GM12878 (cell line): Measurements from ENCODE around the gene FBXW12. TPM values are rescaled to one million over a fixed set of nuclear protein-coding genes. Genes with fewer than 3 reads are reported as not detected.

Experiments
- ATF7 ChIP-seq: fragments of 450-650 bp; IDR thresholded peaks from 2 replicates; pipeline ENCODE4 v1.6.1; 2016; ENCODE audit warnings: low read depth, mild to moderate bottlenecking
- CHD2 ChIP-seq: IDR thresholded peaks from 2 replicates; pipeline ENCODE4 v1.6.1; 2011; ENCODE audit warnings: low read depth, low read length, improper control_type of control experiment, borderline replicate concordance
- ETV6 ChIP-seq, 2 experiments: fragments of 450-650 bp in 1 of 2; IDR thresholded peaks in 1 of 2; conservative IDR thresholded peaks in 1 of 2; 2 replicates each; pipeline ENCODE4 v1.6.1; 2014; ENCODE audit warnings: antibody characterized with exemption in 1 of 2, borderline replicate concordance in 1 of 2, low read depth in 1 of 2, mild to moderate bottlenecking in 1 of 2, moderate library complexity in 1 of 2
- MEF2B ChIP-seq: fragments of 450-650 bp; IDR thresholded peaks from 2 replicates; pipeline ENCODE4 v1.6.1; 2018; ENCODE audit warnings: mild to moderate bottlenecking, moderate library complexity; ENCODE audit not compliant: partially characterized antibody, poor library complexity, severe bottlenecking
- NFYA ChIP-seq: IDR thresholded peaks from 2 replicates; pipeline ENCODE4 v1.6.1; 2011; ENCODE audit warnings: low read depth, mild to moderate bottlenecking, low read length, improper control_type of control experiment, borderline replicate concordance
- NR2F1 ChIP-seq: fragments of 450-650 bp; conservative IDR thresholded peaks from 2 replicates; pipeline ENCODE4 v1.6.1; 2017; ENCODE audit warnings: mild to moderate bottlenecking
- POLR2A ChIP-seq: IDR thresholded peaks from 2 replicates; pipeline ENCODE4 v1.6.1; 2011; ENCODE audit warnings: low read depth, mild to moderate bottlenecking, low read length
- RAD21 ChIP-seq: IDR thresholded peaks from 2 replicates; pipeline ENCODE4 v1.6.1; 2011; ENCODE audit warnings: mild to moderate bottlenecking, low read depth, low read length, moderate library complexity; ENCODE audit not compliant: insufficient read depth
- RCOR1 ChIP-seq: conservative IDR thresholded peaks from 2 replicates; pipeline ENCODE4 v1.6.1; 2012; ENCODE audit warnings: low read depth, low read length, improper control_type of control experiment
- SP1 ChIP-seq: IDR thresholded peaks from one replicate; pipeline ENCODE4 v1.6.1; 2011; ENCODE audit warnings: low read depth, low read length
- STAT3 ChIP-seq: IDR thresholded peaks from 2 replicates; pipeline ENCODE4 v1.6.1; 2011; ENCODE audit warnings: low read depth, low read length, improper control_type of control experiment
- TARDBP ChIP-seq: IDR thresholded peaks from 2 replicates; pipeline ENCODE4 v1.6.1; 2016; ENCODE audit warnings: borderline replicate concordance
- TBL1XR1 ChIP-seq: IDR thresholded peaks from 2 replicates; pipeline ENCODE4 v1.6.1; 2012; ENCODE audit warnings: low read depth, low read length, improper control_type of control experiment
- ZBED1 ChIP-seq: IDR thresholded peaks from 2 replicates; pipeline ENCODE4 v1.6.1; 2016; ENCODE audit warnings: borderline replicate concordance
- ZNF24 ChIP-seq: fragments of 450-650 bp; IDR thresholded peaks from 2 replicates; pipeline ENCODE4 v1.6.1; 2017; ENCODE audit warnings: antibody characterized with exemption, mild to moderate bottlenecking
- polyA plus RNA-seq, 11 experiments: library from polyadenylated mRNA; depleted of rRNA in 4 of 11; unstranded in 6 of 11; stranded (reverse) in 5 of 11; fragments of >200 nt; fragmentation: Nextera tagmentation in 4 of 11; fragmentation: Illumina TruSeq in 1 of 11; extraction: Ambion mirVana in 4 of 11; extraction: Trizol in 1 of 11; gene quantifications; 1 replicate in 1 of 11; 2 replicates in 10 of 11; pipeline versions ENCODE4 v1.2.1 to v1.2.3, GENCODE V29; 2011 to 2016; ENCODE audit warnings: inconsistent platforms in 2 of 11, missing spikeins in 2 of 11, low read depth in 1 of 11
- total RNA-seq, 4 experiments: library from RNA; depleted of rRNA in 3 of 4; stranded (reverse); fragments of >200 nt in 3 of 4; fragmentation: Illumina TruSeq in 1 of 4; extraction: Trizol in 1 of 4; gene quantifications; 2 replicates each; pipeline versions ENCODE4 v1.2.1 to v1.2.3, GENCODE V29; 2013 to 2021
- TF ChIP-seq, protein P1 (sequence below): fragments of 450-650 bp; IDR thresholded peaks from 2 replicates; pipeline ENCODE4 v1.6.1; 2018; ENCODE audit warnings: mild to moderate bottlenecking, low read depth, moderate library complexity; ENCODE audit not compliant: partially characterized antibody
- TF ChIP-seq, protein P2 (sequence below): IDR thresholded peaks from 2 replicates; pipeline ENCODE4 v1.6.1; 2012; ENCODE audit warnings: low read depth, low read length, improper control_type of control experiment
- TF ChIP-seq, protein P3 (sequence below): fragments of 450-650 bp; formaldehyde crosslinking; IDR thresholded peaks from 2 replicates; pipeline ENCODE4 v1.4.0; 2022; ENCODE audit warnings: mild to moderate bottlenecking, moderate library complexity
- TF ChIP-seq, protein P4 (sequence below): fragments of 450-650 bp; IDR thresholded peaks from 2 replicates; pipeline ENCODE4 v1.6.1; 2017; ENCODE audit warnings: borderline replicate concordance

The FBXW12 gene
- total and polyA plus RNA-seq, 10 of the 15 experiments (the other 5 are each of a cell fraction or from before 2014, with no cell fraction given): 0.04 to 0.18 (median 0.12) TPM; not detected in 4

DNA sequence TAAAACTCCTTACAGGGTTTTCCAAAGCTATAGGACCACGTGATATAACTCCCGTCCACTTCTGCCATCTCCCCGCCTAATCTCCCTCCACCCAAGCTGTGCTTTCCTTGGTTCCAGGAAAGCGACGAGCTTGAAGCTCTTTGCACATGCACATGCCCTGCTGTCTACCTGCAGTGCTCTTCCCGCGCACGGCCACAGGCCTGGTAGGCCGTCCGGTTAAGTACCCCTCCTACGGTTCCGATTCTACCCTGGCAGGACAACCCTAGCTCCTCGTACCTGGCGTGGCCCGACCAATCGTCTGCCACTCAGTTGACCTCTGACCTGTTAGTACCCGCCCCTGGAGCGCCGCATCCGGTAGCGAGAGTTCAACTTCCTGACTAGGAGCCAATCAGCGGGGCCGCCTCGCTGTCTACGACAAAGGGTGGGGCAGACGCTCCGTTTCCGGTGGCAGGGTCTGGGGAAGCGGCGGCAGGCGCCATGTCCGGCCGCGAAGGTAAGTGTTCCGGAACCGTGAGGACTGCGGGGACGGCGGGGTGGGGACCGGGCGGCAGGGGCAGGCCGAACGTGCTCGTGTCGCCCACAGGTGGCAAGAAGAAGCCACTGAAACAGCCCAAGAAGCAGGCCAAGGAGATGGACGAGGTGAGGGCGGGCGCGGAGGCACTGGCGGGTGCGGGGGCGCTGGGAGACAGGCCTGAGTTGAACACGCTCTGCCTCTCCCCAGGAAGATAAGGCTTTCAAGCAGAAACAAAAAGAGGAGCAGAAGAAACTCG, 68.0 kb downstream of the FBXW12 start, which contains the start of the genes CCDC51 and TMA7 (continued):
- TF ChIP-seq TARDBP (no peak), NFYA (no peak), RCOR1 (no peak), MEF2B (peak; percentile 7), ZNF24 (no peak), STAT3 (no peak), POLR2A (peak; percentile 97), SP1 (peak; percentile 84), TBL1XR1 (peak; percentile 49; the same call in 1 of the 2 replicates), ATF7 (no peak), ZBED1 (0 out of 2 replicates have a peak, but pooled peaks have one; percentile 14), RAD21 (no peak), ETV6 (conservative IDR thresholded peaks at IDR 0.05 in 1 of 2, IDR thresholded peaks at IDR 0.05 in 1 of 2; ENCODE audit: borderline replicate concordance in 1 of 2, low read depth in 1 of 2) (no peak), CHD2 (peak; percentile 84), NR2F1 (peak; percentile 91)
- TF ChIP-seq, protein P1, sequence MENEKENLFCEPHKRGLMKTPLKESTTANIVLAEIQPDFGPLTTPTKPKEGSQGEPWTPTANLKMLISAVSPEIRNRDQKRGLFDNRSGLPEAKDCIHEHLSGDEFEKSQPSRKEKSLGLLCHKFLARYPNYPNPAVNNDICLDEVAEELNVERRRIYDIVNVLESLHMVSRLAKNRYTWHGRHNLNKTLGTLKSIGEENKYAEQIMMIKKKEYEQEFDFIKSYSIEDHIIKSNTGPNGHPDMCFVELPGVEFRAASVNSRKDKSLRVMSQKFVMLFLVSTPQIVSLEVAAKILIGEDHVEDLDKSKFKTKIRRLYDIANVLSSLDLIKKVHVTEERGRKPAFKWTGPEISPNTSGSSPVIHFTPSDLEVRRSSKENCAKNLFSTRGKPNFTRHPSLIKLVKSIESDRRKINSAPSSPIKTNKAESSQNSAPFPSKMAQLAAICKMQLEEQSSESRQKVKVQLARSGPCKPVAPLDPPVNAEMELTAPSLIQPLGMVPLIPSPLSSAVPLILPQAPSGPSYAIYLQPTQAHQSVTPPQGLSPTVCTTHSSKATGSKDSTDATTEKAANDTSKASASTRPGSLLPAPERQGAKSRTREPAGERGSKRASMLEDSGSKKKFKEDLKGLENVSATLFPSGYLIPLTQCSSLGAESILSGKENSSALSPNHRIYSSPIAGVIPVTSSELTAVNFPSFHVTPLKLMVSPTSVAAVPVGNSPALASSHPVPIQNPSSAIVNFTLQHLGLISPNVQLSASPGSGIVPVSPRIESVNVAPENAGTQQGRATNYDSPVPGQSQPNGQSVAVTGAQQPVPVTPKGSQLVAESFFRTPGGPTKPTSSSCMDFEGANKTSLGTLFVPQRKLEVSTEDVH: peak; percentile 81
- TF ChIP-seq, protein P2, sequence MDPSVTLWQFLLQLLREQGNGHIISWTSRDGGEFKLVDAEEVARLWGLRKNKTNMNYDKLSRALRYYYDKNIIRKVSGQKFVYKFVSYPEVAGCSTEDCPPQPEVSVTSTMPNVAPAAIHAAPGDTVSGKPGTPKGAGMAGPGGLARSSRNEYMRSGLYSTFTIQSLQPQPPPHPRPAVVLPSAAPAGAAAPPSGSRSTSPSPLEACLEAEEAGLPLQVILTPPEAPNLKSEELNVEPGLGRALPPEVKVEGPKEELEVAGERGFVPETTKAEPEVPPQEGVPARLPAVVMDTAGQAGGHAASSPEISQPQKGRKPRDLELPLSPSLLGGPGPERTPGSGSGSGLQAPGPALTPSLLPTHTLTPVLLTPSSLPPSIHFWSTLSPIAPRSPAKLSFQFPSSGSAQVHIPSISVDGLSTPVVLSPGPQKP: peak; percentile 64; the same call in 1 of the 2 replicates
- TF ChIP-seq, protein P3, sequence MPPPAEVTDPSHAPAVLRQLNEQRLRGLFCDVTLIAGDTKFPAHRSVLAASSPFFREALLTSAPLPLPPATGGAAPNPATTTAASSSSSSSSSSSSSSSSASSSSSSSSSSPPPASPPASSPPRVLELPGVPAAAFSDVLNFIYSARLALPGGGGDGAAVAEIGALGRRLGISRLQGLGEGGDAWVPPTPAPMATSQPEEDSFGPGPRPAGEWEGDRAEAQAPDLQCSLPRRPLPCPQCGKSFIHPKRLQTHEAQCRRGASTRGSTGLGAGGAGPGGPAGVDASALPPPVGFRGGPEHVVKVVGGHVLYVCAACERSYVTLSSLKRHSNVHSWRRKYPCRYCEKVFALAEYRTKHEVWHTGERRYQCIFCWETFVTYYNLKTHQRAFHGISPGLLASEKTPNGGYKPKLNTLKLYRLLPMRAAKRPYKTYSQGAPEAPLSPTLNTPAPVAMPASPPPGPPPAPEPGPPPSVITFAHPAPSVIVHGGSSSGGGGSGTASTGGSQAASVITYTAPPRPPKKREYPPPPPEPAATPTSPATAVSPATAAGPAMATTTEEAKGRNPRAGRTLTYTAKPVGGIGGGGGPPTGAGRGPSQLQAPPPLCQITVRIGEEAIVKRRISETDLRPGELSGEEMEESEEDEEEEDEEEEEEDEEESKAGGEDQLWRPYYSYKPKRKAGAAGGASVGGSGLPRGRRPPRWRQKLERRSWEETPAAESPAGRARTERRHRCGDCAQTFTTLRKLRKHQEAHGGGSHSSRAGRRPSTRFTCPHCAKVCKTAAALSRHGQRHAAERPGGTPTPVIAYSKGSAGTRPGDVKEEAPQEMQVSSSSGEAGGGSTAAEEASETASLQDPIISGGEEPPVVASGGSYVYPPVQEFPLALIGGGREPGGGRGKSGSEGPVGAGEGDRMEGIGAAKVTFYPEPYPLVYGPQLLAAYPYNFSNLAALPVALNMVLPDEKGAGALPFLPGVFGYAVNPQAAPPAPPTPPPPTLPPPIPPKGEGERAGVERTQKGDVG (CRISPR knock-in tag): no peak
- TF ChIP-seq, protein P4, sequence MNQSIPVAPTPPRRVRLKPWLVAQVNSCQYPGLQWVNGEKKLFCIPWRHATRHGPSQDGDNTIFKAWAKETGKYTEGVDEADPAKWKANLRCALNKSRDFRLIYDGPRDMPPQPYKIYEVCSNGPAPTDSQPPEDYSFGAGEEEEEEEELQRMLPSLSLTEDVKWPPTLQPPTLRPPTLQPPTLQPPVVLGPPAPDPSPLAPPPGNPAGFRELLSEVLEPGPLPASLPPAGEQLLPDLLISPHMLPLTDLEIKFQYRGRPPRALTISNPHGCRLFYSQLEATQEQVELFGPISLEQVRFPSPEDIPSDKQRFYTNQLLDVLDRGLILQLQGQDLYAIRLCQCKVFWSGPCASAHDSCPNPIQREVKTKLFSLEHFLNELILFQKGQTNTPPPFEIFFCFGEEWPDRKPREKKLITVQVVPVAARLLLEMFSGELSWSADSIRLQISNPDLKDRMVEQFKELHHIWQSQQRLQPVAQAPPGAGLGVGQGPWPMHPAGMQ: no peak
